Embryonic facial prominence (tissue), 1 donor: ENCODE measurements around the gene UBAP2L.
"Not testable (repeated sequence)": the region's sequence is repeated elsewhere in the genome, so short reads cannot be mapped to it uniquely, and the experiment has no call there.

Source experiments
- DNase-seq: peaks from one replicate; pipeline ENCODE4 v3.0.0-alpha.2; 2016; ENCODE audit errors: extremely low spot score

The UBAP2L gene

DNA sequence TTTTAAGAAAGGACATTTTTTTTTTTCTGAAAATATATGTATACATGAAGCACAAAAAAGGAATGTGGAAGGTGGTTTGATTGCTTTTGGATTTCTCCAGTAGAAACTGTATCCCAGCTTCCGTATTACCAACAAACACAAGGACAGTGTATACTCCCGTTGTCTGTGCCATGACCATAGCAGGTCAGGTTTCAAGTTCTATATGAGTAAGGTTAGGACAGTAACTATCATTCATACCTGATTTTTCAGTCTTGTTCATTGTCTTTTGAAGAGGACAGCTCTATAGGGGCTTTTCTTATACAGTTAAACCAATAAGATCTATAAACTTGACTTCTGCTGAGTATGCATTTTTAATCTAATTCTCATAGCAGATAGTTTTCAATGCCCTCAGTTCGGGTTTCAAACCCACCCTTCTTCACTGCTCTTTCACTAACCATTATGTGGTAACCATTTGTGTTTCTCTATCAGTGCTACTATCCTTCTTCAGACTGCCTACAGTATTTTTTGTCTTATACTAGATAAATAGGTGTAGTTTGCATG, 19.6 kb downstream of the UBAP2L start:
- DNase-seq, result no peak

DNA sequence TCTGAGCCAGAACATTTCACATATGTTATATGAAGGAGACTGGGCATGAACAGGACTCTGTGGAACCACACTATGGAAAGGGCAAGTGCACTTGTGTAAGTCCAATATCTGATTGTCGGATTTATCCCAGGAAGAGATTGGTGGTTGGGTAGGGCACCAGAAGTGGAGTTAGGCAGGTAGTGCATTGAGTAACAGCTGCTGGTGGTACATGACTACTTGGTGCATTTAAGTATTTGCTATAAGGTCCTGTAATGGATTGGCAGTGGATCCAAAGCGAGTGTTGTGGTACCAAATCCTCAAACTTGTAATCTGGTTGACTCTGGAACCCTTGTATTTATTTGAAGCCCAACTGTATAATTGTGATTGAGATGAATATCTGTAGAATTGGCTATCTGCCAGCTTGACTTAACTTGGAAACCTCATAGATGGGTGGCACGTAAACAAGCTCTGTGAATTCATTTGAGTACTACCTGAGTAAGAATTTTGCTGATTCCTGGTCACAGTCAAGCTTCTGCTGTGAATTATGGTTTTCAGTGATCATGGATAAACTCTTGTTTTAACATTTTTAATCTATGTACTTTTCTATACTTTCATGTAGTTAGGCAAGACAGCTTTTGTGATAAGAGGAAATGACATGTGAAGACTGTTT, 21.1 kb downstream of the UBAP2L start:
- no peak for DNase-seq

- DNase-seq, result no peak
Measured at GRCh38 chr1:154253671-154254070, 32.9 kb downstream of the UBAP2L start.

DNA sequence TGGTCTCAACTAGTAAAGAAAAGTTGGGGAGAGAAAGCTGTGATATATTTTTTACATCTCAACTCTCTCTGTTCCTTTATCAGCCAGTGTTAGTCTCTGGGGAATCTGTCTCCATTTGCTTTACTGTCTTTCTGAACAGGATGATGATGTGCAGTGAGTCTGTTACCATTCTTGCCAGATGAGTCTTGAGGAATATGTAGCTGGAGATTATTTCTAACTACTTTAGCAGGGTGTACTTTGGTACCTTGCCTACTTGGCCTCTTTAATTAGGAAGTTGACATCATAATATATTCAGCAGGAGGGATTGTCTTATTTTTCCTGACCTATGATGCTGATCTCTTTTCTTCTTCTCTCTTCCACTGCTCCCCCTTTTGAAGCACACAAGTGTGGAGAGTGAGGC, 35.9 kb downstream of the UBAP2L start:
- no peak for DNase-seq

DNA sequence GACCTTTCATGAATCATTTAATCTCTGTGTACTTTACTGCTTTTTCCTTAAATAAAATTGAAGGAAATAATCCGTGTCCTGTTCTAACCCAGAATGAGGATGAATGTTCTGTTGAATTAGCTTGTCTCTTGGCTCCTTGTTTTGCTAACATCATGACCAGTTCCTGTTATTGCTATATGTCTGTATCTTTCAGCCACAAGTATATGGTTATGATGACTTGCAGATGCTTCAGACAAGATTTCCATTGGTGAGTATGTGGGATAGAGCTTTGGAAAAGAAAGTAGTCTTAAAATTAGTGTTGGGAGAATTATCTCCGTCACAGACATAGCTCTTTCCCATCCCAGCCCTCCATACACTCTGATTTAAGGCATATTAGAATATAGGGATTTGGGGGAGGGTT, 38.0 kb downstream of the UBAP2L start:
- no peak for DNase-seq

DNA sequence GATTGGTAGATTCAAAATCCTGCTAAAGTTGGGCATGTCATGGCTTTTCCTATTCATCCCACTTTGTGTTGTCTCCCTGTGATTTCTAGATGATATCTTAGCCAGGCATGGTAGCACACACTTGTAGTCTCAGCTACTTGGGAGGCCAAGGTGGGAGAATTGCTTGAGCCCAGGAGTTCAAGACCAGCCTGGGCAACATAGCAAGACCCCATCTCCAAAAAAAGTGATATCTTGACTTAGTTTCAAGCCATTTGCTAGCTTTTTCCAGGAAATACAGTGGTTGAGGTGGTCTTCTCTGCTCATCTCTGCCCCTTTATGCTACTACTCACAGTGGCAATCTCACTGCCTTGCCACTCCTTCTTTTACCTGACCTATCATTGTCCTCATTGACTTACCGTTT, 39.4 kb downstream of the UBAP2L start:
- DNase-seq, result no peak

- DNase-seq, result no peak
Measured at GRCh38 chr1:154263465-154264332, 42.9 kb downstream of the UBAP2L start.

GRCh38 chr1:154264454-154264853, 43.7 kb downstream of the UBAP2L start:
- DNase-seq, result no peak

GRCh38 chr1:154265586-154265985, 44.8 kb downstream of the UBAP2L start:
- no peak for DNase-seq

GRCh38 chr1:154270833-154271232, 50.1 kb downstream of the UBAP2L start:
- DNase-seq, result no peak

DNA sequence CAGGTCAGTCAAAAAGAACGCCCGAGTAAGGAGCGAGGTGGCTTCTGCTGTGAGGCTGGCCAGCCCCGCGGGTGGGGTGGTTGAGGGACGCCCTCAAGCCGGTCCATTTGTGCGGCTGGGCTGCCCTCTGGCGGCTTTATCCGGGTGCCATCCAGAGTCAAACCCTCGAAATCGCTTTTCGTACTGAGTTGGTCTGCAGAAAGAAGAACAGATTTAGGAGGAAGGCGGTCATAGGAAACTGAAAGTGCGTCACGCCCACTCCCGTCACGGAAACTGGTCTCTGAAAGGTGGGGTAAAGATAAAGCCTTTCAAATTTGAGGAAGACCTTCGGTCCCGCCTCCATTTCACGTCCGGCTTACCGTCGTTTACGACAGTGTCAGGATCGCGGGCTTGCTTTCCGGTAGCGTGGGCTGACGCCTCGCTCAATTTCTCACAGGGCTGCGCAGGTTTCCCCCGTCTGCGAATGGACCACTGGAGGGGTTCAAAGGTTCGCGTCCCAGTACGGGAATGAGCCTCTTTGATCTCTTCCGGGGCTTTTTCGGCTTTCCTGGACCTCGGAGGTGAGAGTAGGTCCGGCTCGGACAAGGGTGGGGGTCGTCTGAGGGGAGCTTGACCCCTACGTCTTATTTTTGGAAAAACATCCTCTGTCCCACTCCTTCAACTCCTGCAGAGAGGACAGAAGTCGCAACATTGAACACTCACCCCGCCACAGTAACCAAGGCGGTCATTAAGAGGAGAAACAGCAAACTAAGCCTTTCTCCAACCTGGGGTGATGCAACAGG, 51.7 kb downstream of the UBAP2L start, which contains the start of gene HAX1:
Gene HAX1 (plus strand): TSS at position 413 of the 782 bp plus-strand sequence. CDS start 95 bp downstream, at position 508.
- peak; percentile 92 for DNase-seq

DNA sequence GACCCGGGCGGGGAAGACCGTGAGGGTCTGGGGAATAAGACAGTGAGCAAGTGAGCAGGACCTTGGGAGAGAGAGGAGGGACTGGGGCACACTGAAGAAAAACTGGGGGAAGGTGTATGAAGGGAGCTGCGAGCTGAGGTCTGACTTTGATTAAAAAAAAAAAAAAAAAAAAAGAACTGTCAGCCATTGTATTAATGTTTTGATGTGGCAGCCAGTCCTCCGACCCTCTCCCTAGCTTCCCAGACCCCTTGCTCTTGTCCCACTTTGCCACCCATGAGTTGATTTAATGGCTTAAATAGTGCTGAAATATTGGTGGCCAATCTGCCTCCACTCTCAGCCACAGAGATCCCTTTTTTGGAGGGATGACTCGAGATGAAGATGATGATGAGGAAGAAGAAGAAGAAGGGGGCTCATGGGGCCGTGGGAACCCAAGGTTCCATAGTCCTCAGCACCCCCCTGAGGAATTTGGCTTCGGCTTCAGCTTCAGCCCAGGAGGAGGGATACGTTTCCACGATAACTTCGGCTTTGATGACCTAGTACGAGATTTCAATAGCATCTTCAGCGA, 52.3 kb downstream of the UBAP2L start:
- DNase-seq, result no peak

DNA sequence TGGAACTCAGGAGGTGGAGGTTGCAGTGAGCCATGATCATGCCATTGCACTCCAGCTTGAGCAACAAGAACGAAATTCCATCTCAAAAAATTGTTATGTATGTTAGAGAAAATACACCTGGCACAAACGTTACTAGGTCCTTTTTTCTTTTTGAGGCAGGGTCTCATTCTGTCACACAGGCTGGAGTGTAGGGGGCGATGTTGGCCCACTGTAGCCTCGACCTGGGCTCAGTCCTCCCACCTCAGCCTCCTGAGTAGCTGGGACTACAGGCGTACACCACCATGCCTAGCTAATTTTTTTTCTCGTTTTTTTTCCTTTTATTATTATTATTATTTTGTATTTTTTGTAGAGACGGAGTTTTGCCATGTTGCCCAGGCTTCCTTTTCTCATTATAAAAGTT, 56.0 kb downstream of the UBAP2L start:
- DNase-seq, result no peak

- DNase-seq, result not testable (repeated sequence)
Measured at GRCh38 chr1:154287591-154287990, 66.8 kb downstream of the UBAP2L start.

DNA sequence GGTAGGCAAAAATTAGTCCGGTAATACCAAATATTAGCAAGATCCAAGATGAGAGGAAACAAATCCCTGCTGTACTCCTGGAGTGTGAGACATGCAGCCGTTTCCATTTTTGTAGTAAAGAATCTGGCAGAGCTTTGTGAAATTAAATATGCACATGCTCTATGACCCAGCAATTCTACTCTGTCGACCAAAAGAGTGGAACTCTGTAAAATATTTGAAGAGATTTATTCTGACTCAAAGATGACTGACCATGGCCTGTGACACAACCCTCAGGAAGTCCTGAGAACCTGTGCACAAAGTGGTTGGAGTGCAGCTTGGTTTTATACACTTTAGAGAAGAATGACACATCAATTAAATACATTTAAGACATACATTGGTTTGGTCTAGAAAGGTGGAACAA, 67.9 kb downstream of the UBAP2L start:
- no peak for DNase-seq

- DNase-seq, result no peak
Measured at GRCh38 chr1:154290921-154291320, 70.2 kb downstream of the UBAP2L start.

DNA sequence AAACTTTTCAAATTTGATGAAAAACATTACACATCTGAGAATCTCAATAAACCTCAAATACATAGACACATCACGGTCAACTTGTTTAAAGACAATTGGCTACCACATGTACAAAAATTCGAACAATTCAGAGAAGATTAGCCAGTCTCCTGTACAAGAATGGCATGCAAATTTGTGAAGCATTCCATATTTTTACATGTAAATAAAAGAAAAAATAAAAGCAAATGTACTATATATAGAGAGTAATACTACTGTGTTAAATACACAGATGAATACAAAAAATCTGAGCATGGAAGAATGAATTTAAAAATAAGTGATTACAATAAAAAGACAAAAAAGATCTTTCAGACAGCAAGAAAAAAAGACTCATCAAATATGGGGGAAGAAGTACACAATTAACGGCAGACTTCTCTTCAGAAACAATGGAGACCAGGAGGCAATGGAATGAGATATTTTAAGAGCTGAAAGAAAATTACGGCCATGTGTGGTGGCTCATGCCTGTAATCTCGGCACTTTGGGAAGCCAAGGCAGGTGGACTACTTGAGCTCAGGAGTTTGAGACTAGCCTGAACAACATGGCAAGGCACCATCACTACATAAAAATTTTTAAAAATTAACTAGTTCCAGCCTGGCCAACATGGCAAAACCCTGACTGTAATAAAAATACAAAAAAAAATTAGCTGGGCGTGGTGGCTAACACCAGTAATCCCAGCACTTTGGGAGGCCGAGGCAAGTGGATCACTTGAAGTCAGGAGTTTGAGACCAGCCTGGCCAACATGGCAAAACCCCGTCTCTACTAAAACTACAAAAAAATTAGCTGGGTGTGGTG, 74.9 kb downstream of the UBAP2L start:
- no peak for DNase-seq

DNA sequence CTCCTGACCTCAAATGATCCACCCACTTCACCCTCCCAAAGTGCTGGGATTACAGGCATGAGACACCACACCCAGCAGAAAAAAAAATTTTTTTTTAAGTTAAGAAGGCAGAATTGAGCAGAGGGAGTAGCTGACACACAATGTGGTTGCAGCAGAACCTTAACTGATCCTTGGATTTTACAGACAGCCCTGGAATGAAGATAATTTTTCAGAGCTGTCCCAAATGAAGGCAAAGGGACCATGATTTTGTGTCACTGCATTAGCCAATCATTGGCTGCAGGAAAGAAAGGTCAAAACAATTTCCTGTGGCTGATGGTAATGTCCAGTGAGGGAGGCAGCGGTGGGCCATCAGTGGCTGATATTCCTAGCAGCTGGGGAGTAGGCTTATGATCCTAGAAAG, 80.8 kb downstream of the UBAP2L start:
- no peak for DNase-seq

DNA sequence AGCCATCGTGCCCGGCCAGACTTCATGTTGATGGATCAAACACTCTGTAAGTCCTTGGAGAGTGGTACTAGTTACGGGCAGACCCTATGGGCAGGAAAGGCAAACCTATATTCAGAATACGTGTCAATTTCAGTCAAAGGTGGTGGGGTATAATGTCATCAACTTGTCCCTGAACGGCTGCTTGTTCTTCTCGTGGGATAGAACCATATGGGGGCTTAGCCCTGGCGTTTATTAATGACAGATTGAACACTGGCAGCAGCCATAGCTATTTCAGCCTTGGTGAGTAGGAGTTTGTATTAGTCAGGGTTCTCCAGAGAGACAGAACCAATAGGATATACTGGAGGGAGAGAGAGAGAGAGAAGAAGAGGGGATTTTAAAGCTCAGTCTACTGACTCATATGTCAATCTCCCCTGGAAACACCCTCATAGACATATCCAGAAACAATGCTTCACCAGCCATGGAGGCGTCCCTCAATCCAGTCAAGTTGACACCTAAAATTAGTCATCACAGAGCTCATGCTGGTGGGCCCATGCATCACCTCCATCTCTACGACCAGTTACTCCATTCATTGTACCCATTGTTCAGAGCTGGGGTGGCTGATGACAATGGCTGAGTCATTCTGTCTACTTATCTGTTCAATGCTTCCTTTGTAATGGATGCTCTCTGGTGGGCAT, 84.0 kb downstream of the UBAP2L start:
- no peak for DNase-seq

DNA sequence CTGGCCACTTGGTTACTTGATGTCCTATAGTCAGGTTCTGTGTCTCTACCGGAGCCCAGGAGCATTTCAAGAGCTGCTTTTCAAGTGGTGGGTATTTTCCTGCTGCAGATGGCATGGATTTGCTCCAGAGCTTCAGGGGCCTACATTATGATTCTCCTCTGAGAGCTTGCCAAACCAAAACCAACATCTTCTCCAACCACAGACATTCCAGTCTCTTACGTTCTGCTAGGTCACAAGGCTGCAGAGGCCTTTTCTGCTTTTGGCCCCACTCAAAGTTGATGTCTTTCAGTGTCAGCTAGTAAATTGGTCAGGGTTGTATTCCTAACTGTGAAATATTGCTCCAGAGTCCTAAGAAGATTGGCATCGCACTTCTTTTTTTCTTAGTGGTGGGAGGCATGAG, 85.4 kb downstream of the UBAP2L start:
- DNase-seq, result no peak
